GM19468 (cell line): ENCODE measurements around the gene GUCY1A1.

Experiments
- ATAC-seq: cut with Tn5 transposase; IDR thresholded peaks from one replicate; pipeline ENCODE4 v1.9.1; 2021; ENCODE audit warnings: mild to moderate bottlenecking, moderate library complexity, moderate number of reproducible peaks; ENCODE audit not compliant: unreplicated experiment; ENCODE audit errors: extremely low read depth

Gene GUCY1A1

GRCh38 chr4:155688860-155689259, 22.2 kb downstream of the GUCY1A1 start:
- ATAC-seq = no peak

- no peak for ATAC-seq
Measured at GRCh38 chr4:155690044-155690837, 23.6 kb downstream of the GUCY1A1 start.

GRCh38 chr4:155692361-155692760, 25.7 kb downstream of the GUCY1A1 start:
- ATAC-seq = no peak

- no peak for ATAC-seq
Measured at GRCh38 chr4:155693015-155693663, 26.5 kb downstream of the GUCY1A1 start.

GRCh38 chr4:155694100-155694785, 27.6 kb downstream of the GUCY1A1 start:
- ATAC-seq = no peak

- ATAC-seq = no peak
Measured at GRCh38 chr4:155696226-155696625, 29.6 kb downstream of the GUCY1A1 start.

- ATAC-seq = no peak
Measured at GRCh38 chr4:155696726-155697125, 30.1 kb downstream of the GUCY1A1 start.

GRCh38 chr4:155701827-155702226, 35.2 kb downstream of the GUCY1A1 start:
- ATAC-seq = no peak

- ATAC-seq = peak; percentile 88
Measured at GRCh38 chr4:155703486-155704247, 37.0 kb downstream of the GUCY1A1 start.

GRCh38 chr4:155704841-155705404, 38.3 kb downstream of the GUCY1A1 start:
- ATAC-seq = no peak

GRCh38 chr4:155705664-155706063, 39.0 kb downstream of the GUCY1A1 start:
- no peak for ATAC-seq

- no peak for ATAC-seq
Measured at GRCh38 chr4:155706147-155706546, 39.5 kb downstream of the GUCY1A1 start.

- no peak for ATAC-seq
Measured at GRCh38 chr4:155707251-155707650, 40.6 kb downstream of the GUCY1A1 start.

GRCh38 chr4:155708782-155709181, 42.1 kb downstream of the GUCY1A1 start:
- no peak for ATAC-seq

GRCh38 chr4:155709918-155710317, 43.3 kb downstream of the GUCY1A1 start:
- ATAC-seq = no peak

- ATAC-seq = no peak
Measured at GRCh38 chr4:155711556-155711955, 44.9 kb downstream of the GUCY1A1 start.

GRCh38 chr4:155712846-155713245, 46.2 kb downstream of the GUCY1A1 start:
- no peak for ATAC-seq

GRCh38 chr4:155713911-155714310, 47.3 kb downstream of the GUCY1A1 start:
- no peak for ATAC-seq

- no peak for ATAC-seq
Measured at GRCh38 chr4:155722336-155722735, 55.7 kb downstream of the GUCY1A1 start.
